ENCODE data around the gene MRPS23. TPM values are rescaled to one million over a fixed set of nuclear protein-coding genes. Genes with fewer than 3 reads are reported as not detected.

Gene MRPS23
- total and polyA plus RNA-seq, 2 of the 13 experiments (the other 11 are each of a cell fraction or from before 2014, with no cell fraction given) = 63.2 to 181 TPM

DNA sequence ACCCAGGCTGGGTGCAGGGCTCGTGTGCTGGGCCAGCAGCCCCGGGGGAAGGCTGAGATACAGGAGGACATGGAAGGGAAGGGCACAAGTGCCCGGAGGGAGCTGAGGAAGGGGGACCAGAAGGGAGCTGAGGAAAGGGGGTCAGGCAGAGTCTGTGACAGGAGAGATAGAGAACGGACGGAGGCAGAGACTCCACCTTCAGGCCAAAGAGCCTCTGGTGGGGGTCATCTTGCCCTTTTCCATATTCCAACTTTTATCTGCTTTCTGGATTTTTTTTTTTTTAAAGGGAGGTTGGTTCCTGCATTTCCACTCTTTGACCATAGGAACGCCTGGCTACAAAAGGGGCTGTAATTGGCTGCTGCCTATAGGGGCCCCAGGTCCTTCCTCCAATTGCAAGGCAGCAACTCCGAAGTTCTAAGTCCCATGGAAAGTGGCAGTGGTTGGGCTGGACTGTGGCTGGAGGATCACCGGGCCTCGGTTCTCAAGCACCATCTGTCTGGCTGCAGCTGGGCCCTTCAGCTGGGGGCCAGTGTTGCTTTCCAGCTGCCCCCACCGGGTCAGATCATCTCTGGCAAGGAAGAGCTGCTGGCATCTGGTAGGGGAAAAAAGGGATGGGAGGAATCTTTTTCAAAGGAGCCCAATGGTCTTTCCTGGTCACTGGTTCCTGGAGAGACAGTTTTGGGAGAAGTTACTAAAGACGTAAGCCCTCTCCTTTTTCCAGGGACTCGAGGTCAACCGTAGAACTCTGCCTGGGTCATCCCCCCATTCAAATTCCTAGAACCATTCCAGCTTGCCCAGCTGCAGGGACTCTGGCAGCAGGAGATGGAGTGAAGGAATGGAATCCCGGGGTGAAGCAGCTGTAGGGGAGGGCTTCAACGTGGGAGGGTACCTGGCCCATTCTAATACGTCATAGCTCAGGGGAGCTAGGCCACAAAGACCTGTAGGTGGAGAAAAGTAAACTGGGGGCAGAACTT lies 13.1 kb upstream of the MRPS23 start (continued):
- TF ChIP-seq, protein P1, sequence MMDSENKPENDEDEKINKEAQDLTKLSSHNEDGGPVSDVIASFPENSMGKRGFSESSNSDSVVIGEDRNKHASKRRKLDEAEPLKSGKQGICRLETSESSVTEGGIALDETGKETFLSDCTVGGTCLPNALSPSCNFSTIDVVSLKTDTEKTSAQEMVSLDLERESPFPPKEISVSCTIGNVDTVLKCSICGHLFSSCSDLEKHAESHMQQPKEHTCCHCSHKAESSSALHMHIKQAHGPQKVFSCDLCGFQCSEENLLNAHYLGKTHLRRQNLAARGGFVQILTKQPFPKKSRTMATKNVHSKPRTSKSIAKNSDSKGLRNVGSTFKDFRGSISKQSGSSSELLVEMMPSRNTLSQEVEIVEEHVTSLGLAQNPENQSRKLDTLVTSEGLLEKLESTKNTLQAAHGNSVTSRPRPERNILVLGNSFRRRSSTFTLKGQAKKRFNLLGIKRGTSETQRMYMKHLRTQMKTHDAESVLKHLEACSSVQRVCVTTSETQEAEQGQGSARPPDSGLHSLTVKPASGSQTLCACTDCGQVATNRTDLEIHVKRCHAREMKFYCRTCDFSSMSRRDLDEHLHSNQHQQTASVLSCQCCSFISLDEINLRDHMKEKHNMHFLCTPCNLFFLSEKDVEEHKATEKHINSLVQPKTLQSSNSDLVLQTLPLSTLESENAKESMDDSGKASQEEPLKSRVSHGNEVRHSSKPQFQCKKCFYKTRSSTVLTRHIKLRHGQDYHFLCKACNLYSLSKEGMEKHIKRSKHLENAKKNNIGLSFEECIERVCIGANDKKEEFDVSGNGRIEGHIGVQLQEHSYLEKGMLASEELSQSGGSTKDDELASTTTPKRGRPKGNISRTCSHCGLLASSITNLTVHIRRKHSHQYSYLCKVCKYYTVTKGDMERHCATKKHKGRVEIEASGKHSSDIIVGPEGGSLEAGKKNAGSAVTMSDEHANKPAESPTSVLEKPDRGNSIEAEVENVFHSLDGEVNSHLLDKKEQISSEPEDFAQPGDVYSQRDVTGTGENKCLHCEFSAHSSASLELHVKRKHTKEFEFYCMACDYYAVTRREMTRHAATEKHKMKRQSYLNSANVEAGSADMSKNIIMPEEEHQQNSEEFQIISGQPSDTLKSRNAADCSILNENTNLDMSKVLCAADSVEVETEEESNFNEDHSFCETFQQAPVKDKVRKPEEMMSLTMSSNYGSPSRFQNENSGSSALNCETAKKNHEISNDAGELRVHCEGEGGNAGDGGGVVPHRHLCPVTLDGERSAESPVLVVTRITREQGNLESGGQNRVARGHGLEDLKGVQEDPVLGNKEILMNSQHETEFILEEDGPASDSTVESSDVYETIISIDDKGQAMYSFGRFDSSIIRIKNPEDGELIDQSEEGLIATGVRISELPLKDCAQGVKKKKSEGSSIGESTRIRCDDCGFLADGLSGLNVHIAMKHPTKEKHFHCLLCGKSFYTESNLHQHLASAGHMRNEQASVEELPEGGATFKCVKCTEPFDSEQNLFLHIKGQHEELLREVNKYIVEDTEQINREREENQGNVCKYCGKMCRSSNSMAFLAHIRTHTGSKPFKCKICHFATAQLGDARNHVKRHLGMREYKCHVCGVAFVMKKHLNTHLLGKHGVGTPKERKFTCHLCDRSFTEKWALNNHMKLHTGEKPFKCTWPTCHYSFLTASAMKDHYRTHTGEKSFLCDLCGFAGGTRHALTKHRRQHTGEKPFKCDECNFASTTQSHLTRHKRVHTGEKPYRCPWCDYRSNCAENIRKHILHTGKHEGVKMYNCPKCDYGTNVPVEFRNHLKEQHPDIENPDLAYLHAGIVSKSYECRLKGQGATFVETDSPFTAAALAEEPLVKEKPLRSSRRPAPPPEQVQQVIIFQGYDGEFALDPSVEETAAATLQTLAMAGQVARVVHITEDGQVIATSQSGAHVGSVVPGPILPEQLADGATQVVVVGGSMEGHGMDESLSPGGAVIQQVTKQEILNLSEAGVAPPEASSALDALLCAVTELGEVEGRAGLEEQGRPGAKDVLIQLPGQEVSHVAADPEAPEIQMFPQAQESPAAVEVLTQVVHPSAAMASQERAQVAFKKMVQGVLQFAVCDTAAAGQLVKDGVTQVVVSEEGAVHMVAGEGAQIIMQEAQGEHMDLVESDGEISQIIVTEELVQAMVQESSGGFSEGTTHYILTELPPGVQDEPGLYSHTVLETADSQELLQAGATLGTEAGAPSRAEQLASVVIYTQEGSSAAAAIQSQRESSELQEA (CRISPR knock-in tag; IDR thresholded peaks at IDR 0.05; ENCODE audit: not compliant biosample characterization) = no peak
- TF ChIP-seq ERF (CRISPR knock-in tag; IDR thresholded peaks at IDR 0.05) (peak; percentile 44), CHCHD3 (CRISPR knock-in tag; IDR thresholded peaks at IDR 0.05) (no peak), SIN3B (IDR thresholded peaks at IDR 0.05; ENCODE audit: low read length) (no peak), ZNF549 (CRISPR knock-in tag; IDR thresholded peaks at IDR 0.05) (no peak), MLLT10 (CRISPR knock-in tag; IDR thresholded peaks at IDR 0.05) (no peak), HDAC1 (CRISPR knock-in tag; IDR thresholded peaks at IDR 0.05) (no peak), ZNF251 (CRISPR knock-in tag; IDR thresholded peaks at IDR 0.05) (no peak), MBNL3 (CRISPR knock-in tag; conservative IDR thresholded peaks at IDR 0.05) (no peak), ARNT2 (CRISPR knock-in tag; IDR thresholded peaks at IDR 0.05; ENCODE audit: low read depth) (0 out of 2 replicates have a peak, but pooled peaks have one; percentile 18), TEAD3 (CRISPR knock-in tag; optimal IDR thresholded peaks at IDR 0.05; ENCODE audit: borderline replicate concordance) (no peak), ZNF644 (CRISPR knock-in tag; IDR thresholded peaks at IDR 0.05; ENCODE audit: low read depth) (peak; percentile 58), ZNF282 (IDR thresholded peaks at IDR 0.05; ENCODE audit: partially characterized antibody) (no peak), TAF15 (IDR thresholded peaks at IDR 0.05; ENCODE audit: low read depth, low read length, poor library complexity, severe bottlenecking) (no peak), KDM1A (CRISPR knock-in tag; IDR thresholded peaks at IDR 0.05) (no peak)
- TF ChIP-seq, protein P2, sequence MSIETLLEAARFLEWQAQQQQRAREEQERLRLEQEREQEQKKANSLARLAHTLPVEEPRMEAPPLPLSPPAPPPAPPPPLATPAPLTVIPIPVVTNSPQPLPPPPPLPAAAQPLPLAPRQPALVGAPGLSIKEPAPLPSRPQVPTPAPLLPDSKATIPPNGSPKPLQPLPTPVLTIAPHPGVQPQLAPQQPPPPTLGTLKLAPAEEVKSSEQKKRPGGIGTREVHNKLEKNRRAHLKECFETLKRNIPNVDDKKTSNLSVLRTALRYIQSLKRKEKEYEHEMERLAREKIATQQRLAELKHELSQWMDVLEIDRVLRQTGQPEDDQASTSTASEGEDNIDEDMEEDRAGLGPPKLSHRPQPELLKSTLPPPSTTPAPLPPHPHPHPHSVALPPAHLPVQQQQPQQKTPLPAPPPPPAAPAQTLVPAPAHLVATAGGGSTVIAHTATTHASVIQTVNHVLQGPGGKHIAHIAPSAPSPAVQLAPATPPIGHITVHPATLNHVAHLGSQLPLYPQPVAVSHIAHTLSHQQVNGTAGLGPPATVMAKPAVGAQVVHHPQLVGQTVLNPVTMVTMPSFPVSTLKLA (IDR thresholded peaks at IDR 0.05) = no peak
- TF ChIP-seq, protein P3, sequence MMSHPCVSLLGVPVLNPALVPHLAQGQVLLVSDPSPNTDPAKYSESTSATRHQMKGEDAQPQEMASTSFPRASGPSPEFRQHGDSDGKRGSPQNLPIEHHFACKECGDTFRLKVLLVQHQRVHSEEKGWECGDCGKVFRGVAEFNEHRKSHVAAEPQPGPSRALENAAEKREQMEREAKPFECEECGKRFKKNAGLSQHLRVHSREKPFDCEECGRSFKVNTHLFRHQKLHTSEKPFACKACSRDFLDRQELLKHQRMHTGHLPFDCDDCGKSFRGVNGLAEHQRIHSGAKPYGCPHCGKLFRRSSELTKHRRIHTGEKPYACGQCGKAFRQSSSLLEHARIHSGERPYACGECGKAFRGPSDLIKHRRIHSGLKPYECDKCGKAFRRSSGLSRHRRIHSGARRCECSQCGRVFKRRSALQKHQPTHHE (CRISPR knock-in tag; IDR thresholded peaks at IDR 0.05; ENCODE audit: borderline replicate concordance) = peak; percentile 33
- TF ChIP-seq, protein P4, sequence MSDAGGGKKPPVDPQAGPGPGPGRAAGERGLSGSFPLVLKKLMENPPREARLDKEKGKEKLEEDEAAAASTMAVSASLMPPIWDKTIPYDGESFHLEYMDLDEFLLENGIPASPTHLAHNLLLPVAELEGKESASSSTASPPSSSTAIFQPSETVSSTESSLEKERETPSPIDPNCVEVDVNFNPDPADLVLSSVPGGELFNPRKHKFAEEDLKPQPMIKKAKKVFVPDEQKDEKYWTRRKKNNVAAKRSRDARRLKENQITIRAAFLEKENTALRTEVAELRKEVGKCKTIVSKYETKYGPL (CRISPR knock-in tag; IDR thresholded peaks at IDR 0.05) = peak; percentile 53; the same call in 1 of the 2 replicates

All from HepG2 (cell line).